HG03175 (cell line): ENCODE measurements around the gene PKP4.

Source experiments
- ATAC-seq: cut with Tn5 transposase; IDR thresholded peaks from one replicate; pipeline ENCODE4 v1.9.1; 2021; ENCODE audit warnings: mild to moderate bottlenecking, moderate library complexity; ENCODE audit not compliant: unreplicated experiment

PKP4 gene

GRCh38 chr2:158728422-158728821, 271.7 kb downstream of the PKP4 start:
- no peak for ATAC-seq

- ATAC-seq: no peak
Measured at GRCh38 chr2:158729451-158729850, 272.7 kb downstream of the PKP4 start.

- ATAC-seq: no peak
Measured at GRCh38 chr2:158729873-158730620, 273.3 kb downstream of the PKP4 start.

GRCh38 chr2:158730621-158731140, 273.9 kb downstream of the PKP4 start:
- ATAC-seq: no peak

GRCh38 chr2:158731386-158731785, 274.6 kb downstream of the PKP4 start:
- no peak for ATAC-seq
